Measurements from ENCODE around the gene RAB6B. TPM values are rescaled to one million over a fixed set of nuclear protein-coding genes. Genes with fewer than 3 reads are reported as not detected.

The RAB6B gene
- total and polyA plus RNA-seq, 4 donors, result 1.8 to 5.1 (median 3.2) TPM

GRCh38 chr3:133827136-133827535 is 68.5 kb downstream of the RAB6B start:
- Histone ChIP-seq H3K4me3 (no peak overlapping the region), H3K27me3 (ENCODE audit: control insufficient read depth in 3 of 3, insufficient read depth in 3 of 3, low read length in 2 of 3) (no peaks in the 10 kb centered on the region), H3K36me3 (ENCODE audit: control insufficient read depth in 4 of 4, insufficient read depth in 4 of 4, low read length in 4 of 4) (peaks cover 1 to 12% (median 6%) of the 10 kb centered on the region in 4 donors), H3K27ac (ENCODE audit: low read depth in 1 of 2, low read length in 1 of 2) (no peak overlapping the region), H3K9ac (ENCODE audit: insufficient read depth in 1 of 2, low read length in 2 of 2) (no peak overlapping the region), H3K4me1 (ENCODE audit: control insufficient read depth in 5 of 5, insufficient read depth in 5 of 5, low read length in 5 of 5) (no peaks in the 10 kb centered on the region), H3K9me3 (ENCODE audit: control insufficient read depth in 4 of 4, insufficient read depth in 3 of 4, low read length in 3 of 4) (no peaks in the 10 kb centered on the region)
- no peak for ATAC-seq (ENCODE audit: insufficient read depth, low FRiP score)
- DNase-seq, result no peak
- TF ChIP-seq, protein P1, sequence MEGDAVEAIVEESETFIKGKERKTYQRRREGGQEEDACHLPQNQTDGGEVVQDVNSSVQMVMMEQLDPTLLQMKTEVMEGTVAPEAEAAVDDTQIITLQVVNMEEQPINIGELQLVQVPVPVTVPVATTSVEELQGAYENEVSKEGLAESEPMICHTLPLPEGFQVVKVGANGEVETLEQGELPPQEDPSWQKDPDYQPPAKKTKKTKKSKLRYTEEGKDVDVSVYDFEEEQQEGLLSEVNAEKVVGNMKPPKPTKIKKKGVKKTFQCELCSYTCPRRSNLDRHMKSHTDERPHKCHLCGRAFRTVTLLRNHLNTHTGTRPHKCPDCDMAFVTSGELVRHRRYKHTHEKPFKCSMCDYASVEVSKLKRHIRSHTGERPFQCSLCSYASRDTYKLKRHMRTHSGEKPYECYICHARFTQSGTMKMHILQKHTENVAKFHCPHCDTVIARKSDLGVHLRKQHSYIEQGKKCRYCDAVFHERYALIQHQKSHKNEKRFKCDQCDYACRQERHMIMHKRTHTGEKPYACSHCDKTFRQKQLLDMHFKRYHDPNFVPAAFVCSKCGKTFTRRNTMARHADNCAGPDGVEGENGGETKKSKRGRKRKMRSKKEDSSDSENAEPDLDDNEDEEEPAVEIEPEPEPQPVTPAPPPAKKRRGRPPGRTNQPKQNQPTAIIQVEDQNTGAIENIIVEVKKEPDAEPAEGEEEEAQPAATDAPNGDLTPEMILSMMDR (IDR thresholded peaks at IDR 0.05; ENCODE audit: control extremely low read depth, extremely low read depth), result no peak
- 57 to 68% methylated on average over 1 of the region's 1 CpG for WGBS, 2 donors

DNA sequence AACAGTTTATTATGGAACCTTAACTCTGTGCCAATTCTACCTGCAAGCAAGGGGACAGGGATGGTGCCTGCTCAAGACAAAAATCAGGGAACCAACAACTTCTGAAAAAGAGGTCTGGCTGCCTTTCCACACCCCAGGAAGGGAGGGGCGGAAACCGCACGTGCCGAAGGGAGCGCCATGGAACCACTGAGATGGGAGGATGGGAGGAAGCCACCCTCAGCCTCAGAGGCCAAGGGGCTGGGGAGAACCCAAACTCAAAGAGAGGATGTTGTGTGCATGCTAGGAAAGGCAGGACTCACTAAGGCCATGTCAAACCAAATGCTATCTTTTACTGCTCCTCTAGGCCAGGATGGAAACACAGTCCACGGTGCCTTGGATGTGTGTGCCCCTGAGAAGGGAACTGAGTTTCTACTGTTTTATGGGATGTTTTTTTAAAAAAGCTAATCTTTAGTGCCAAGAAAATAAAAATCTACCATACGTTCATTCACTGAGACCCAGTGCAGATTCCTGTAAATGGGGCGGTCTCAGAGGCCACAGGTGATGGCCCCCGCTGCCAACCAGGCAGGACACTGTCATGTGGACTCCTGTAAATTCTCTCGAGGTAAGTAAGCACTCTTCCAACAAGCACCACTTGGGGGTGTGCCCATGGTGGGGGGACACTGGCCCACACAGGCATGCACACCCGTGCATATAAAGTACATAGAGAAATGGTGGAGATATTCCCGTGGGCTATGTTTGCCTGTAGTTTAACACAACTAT is 69.5 kb downstream of the RAB6B start:
- DNase-seq (no peak), ATAC-seq (ENCODE audit: insufficient read depth, low FRiP score) (no peak)
- Histone ChIP-seq H3K4me3 (no peak overlapping the region), H3K27me3 (ENCODE audit: control insufficient read depth in 3 of 3, insufficient read depth in 3 of 3, low read length in 2 of 3) (no peaks in the 10 kb centered on the region), H3K4me1 (ENCODE audit: control insufficient read depth in 5 of 5, insufficient read depth in 5 of 5, low read length in 5 of 5) (no peaks in the 10 kb centered on the region), H3K36me3 (ENCODE audit: control insufficient read depth in 4 of 4, insufficient read depth in 4 of 4, low read length in 4 of 4) (peaks cover 6 to 17% (median 6%) of the 10 kb centered on the region in 4 donors), H3K27ac (ENCODE audit: low read depth in 1 of 2, low read length in 1 of 2) (no peak overlapping the region), H3K9ac (ENCODE audit: insufficient read depth in 1 of 2, low read length in 2 of 2) (no peak overlapping the region), H3K9me3 (ENCODE audit: control insufficient read depth in 4 of 4, insufficient read depth in 3 of 4, low read length in 3 of 4) (no peaks in the 10 kb centered on the region)
- WGBS, 2 donors, result 89 to 90% methylated on average over 12 of the region's 12 CpGs
- TF ChIP-seq, protein P1 (IDR thresholded peaks at IDR 0.05; ENCODE audit: control extremely low read depth, extremely low read depth), result no peak

DNA sequence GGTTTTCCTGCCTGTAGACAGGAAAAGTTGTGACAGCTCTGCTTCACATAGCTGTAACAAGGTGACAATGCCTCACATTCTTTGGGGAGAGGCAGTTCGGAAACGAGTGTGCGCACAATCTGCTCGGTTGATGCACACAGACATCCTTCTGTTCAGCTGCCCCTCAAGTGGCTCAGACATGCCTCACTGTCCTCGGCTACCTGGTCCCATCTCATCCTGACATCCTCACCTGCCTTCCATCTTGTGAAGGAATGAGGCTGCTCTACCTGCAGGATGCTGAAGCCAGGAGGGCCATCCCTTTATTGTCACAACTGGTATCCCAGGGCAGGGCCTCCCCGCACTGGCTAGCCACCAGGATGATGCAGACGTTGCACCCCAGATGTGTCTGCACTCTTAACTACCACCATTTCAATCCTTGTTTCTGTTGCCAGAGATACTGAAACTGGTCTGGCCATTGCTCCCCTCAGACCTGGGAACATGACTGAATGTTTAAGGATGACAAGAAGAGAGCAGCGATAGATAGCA is 70.7 kb downstream of the RAB6B start:
- TF ChIP-seq, protein P1 (IDR thresholded peaks at IDR 0.05; ENCODE audit: control extremely low read depth, extremely low read depth), result no peak
- no peaks in the 10 kb centered on the region for H3K27me3 ChIP-seq (ENCODE audit: control insufficient read depth in 3 of 3, insufficient read depth in 3 of 3, low read length in 2 of 3)
- no peak overlapping the region for H3K4me3 ChIP-seq
- H3K36me3 ChIP-seq (ENCODE audit: control insufficient read depth in 4 of 4, insufficient read depth in 4 of 4, low read length in 4 of 4), result peaks cover 8 to 25% (median 10%) of the 10 kb centered on the region in 4 donors
- DNase-seq, result no peak
- H3K4me1 ChIP-seq (ENCODE audit: control insufficient read depth in 5 of 5, insufficient read depth in 5 of 5, low read length in 5 of 5), result no peaks in the 10 kb centered on the region
- no peak overlapping the region for H3K27ac ChIP-seq (ENCODE audit: low read depth in 1 of 2, low read length in 1 of 2)
- WGBS, 2 donors, result 86 to 88% methylated on average over 8 of the region's 8 CpGs
- H3K9me3 ChIP-seq (ENCODE audit: control insufficient read depth in 4 of 4, insufficient read depth in 3 of 4, low read length in 3 of 4), result no peaks in the 10 kb centered on the region
- ATAC-seq (ENCODE audit: insufficient read depth, low FRiP score), result no peak
- no peak overlapping the region for H3K9ac ChIP-seq (ENCODE audit: insufficient read depth in 1 of 2, low read length in 2 of 2)
